GM21825 (cell line): Measurements from ENCODE around the gene HMGCR.

Experiments
- ATAC-seq: cut with Tn5 transposase; IDR thresholded peaks from one replicate; pipeline ENCODE4 v1.9.1; 2021; ENCODE audit warnings: mild to moderate bottlenecking, moderate library complexity; ENCODE audit not compliant: unreplicated experiment

Gene HMGCR

DNA sequence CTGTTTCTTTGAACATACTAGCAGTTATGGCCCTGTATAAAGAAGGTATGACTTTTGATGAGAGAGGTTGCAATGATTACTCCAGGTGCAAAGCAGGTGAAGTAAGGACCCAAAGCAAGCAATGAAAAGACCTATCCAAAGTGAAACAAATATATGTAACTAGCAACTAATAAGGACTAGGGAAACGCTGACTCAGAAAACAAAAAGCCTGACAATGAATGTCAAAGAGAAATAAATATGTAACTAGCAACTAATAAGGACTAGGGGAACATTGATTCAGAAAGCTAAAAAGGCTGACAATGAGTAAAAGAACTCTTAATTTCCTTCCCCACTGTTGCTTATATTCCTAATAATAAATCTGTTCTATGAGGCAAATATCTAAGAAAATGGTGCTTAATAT is 43.1 kb downstream of the HMGCR start:
- no peak for ATAC-seq

DNA sequence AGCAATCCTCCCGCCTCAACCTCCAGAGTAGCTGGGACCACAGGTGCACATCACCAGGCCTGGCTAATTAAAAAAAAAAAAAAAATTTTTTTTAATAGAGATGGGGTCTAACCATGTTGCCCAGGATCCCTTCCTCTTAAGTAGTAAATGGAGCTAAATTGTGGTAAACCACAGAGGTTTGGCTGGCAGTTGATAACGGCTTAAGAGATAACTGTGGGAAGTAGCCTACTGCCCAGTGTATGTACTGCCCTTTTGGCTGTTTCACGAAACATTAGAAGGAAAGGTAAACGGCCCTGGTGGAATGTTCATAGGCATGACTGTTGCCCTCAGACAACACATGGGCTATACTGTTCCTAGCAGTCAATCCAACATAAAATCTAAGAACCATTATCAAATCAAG is 44.4 kb downstream of the HMGCR start:
- ATAC-seq, result no peak

DNA sequence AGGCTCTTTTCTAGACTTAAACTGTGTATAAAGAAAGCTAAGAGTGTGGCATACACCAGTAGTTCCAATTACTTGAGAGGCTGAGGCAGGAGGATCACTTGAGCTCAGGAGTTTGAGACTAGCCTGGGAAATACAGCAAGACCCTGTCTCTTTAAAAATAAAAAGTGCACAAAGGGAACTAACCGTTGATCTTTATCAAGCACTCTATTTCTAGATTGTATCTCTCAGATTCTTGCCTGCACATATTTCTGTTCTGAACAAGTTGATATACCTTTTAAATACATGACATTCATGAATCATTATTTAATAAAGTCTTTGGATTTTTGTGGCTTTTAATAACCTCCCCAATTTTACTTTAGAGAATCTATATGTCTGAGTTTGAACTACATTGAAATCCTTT is 47.2 kb downstream of the HMGCR start:
- no peak for ATAC-seq

DNA sequence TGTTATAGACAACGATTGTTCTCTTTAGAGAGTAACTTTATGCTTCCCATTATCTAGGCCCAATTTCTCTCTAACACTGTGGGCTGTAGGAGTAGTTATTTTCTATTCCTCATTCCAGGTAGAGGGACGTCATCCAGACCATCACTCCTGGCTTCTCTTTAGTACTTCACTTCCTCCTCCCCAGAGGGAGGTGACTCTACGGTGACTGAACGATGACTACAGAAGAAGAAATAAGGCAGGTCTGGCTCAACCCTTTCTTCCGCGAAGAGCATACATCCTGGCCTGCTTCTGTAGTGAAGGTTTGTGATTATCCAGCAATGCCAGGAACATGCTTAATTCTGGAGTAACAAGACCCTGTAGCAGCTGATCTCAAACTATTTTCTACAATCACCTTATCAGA is 50.8 kb downstream of the HMGCR start:
- ATAC-seq, result no peak

DNA sequence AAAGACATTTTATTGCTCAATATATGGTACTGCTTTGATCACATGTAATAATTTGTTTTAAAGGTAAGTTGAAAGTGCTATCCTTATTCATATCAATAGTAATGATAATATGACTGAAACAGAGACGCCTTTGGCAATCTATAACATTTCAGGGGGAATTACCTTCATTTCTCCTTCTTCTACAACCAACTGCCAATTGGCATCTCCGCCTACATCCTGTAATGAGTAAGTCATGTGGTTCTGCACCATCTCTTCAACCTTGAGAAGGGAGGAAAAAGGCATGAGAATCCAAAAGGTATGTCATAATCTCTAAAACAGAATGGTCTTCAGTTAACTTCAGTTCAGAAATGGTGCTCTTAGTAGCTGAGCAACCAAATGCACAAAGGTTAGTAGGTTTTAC is 52.4 kb downstream of the HMGCR start:
- ATAC-seq, result no peak

DNA sequence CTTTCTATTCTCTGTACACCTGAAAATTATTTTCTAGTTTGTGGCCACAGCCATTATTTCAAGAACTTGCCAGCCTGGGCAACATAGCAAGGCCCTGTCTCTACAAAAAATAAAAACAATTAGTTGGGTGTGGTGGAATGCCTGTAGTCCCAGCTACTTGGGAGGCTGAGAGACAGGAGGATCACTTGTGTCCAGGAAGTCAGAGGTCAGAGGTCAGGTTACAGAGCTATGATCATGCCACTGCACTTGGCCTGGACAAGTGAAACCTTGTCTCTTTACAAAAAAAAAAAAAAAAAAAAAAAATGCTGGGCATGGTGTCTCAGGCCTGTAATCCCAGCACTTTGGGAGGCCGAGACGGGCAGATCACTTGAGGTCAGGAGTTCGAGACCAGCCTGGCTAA is 58.3 kb downstream of the HMGCR start:
- no peak for ATAC-seq

DNA sequence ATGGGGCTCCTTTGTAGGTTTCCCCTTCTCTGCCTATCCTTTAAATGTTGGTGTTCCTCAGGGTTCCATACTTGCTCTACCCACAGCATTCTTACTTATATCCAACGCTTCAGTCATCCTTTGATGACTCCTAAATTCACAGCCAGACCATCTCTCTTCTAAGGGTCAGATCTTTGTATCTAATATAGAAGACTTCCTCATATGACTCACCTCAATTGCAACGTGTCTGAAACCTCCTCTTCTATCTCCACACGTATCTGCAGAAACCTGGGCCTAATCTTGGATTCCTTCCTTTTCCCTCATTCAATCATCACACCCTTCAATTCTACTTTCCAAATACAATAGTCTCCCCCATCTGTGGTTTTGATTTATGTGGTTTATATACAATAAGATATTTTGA is 68.3 kb downstream of the HMGCR start:
- no peak for ATAC-seq
